HG02759 (cell line): Measurements from ENCODE around the gene OSR1.

Experiments used
- ATAC-seq: cut with Tn5 transposase; IDR thresholded peaks from one replicate; pipeline ENCODE4 v1.9.1; 2021; ENCODE audit warnings: mild to moderate bottlenecking, moderate library complexity; ENCODE audit not compliant: unreplicated experiment

Gene OSR1

GRCh38 chr2:19359456-19359855, 1.0 kb upstream of the OSR1 start:
- no peak for ATAC-seq

DNA sequence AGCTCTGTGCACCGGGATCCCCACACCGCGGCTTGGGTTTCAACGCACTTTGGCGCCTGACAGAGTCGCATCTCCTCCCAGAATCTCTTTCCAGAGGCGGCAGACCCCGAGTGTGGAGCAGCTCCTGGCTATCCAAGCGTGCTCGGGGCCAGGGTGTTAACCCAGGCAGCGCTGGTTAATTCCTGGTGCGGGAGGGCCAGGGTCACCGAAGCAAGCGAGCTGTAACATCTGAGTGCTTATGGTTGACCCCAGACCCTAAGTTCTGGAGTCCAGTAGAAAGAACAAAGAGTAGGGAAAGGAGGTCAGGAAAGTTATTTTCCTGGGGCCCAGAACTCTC, 566 bp upstream of the OSR1 start:
- ATAC-seq: no peak

DNA sequence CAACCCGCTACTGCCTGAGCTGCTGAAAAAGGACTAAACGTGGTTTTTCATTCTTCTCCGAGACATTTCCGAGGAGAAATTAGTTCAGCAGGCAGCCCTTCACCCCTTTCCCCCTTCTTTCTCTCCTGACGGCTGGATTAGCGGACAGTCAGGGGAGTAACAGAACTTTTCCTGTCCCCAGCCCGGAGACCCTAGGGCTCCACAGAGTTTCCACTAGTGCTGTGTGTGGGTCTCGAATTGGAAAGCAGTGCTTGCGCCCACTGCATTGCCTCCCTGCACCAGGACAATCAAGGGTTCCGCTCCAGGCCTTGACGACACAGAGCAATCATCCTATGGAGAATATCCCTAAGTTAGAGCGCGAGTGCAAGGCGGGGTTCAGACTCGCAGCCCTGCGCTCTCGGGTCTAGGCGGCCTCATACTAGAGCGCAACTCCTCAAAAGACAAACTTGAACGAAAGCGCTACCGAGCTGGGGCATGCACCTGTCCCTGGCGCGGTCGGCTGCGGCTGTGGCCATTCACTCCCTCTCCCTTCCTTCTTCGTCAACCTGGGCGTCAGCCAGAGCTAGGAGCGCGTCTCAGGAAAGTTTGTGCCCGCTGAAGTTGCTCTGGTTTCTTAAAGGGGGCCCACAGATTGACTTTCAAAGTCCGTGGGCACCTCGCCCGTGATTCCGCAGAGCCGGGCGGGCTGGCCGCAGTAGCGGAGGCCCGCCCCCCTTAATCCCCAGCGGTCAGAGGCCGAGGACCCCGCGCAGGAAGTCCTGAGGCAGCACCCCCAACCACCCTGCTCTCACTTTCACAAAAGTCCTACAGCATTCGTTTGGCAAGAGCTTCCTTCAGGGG, 801 bp downstream of the OSR1 start:
- ATAC-seq: no peak

- no peak for ATAC-seq
Measured at GRCh38 chr2:19356545-19357401, 1.6 kb downstream of the OSR1 start.

GRCh38 chr2:19355931-19356544, 2.4 kb downstream of the OSR1 start:
- ATAC-seq: no peak

DNA sequence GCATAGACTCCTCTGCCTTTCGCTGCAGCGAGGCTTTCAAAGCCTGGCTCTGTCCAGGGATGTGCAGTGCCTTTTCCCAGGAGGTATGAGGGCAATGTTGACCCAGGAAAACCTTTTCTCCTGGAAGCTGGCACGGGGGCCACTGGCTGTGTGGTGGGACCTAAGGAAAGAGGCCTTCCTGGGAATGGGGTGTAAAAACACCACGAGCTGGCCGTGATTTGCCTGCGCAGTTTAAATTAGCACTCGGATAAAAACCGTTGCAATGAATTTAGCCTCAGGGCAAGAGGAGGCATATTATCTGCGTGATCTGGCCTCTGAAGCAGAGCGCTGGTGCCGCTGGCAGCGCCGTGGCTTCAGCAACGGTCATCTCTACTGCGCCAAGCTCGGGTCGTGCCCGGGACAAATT, 3.0 kb downstream of the OSR1 start:
- ATAC-seq: no peak

GRCh38 chr2:19355014-19355405, 3.4 kb downstream of the OSR1 start:
- ATAC-seq: no peak

DNA sequence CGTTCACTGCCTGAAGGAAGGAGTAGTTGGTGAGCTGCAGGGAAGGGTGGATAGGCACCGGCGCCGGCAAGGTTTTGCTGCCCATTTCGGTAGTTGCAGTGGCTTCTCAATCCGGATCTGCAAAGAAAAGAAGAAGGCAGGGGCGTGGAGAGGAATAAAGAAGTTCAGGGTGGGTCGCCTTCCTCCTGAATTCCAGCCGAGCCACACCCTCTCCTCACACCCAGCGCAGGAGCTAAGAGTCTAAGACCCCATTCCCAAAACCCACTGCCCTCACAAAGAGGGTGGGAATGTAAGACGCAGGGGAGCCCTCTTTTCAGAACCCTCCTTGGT, 4.7 kb downstream of the OSR1 start:
- ATAC-seq: no peak

- no peak for ATAC-seq
Measured at GRCh38 chr2:19352946-19353720, 5.3 kb downstream of the OSR1 start.

GRCh38 chr2:19351899-19352697, 6.3 kb downstream of the OSR1 start:
- no peak for ATAC-seq

DNA sequence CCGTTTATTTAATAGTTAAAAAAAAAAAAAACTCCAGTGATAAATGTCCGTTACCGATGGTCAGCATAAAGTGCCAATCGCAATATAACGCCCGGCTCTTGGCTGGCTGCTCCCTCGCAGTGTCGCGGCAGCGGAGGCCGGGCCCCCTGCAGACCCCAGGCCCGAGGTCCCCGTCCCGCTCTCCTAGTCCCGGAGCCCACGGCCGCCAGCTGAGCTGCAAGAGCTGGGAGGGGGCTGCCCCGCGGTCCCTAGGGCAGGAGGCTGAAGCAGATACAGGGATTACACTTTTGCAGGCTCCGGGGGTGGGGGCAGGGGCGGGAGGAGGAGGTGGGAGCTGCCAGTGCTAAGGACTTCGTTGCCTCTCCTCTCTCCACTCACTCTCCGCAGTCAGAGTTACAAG, 6.9 kb downstream of the OSR1 start:
- no peak for ATAC-seq

DNA sequence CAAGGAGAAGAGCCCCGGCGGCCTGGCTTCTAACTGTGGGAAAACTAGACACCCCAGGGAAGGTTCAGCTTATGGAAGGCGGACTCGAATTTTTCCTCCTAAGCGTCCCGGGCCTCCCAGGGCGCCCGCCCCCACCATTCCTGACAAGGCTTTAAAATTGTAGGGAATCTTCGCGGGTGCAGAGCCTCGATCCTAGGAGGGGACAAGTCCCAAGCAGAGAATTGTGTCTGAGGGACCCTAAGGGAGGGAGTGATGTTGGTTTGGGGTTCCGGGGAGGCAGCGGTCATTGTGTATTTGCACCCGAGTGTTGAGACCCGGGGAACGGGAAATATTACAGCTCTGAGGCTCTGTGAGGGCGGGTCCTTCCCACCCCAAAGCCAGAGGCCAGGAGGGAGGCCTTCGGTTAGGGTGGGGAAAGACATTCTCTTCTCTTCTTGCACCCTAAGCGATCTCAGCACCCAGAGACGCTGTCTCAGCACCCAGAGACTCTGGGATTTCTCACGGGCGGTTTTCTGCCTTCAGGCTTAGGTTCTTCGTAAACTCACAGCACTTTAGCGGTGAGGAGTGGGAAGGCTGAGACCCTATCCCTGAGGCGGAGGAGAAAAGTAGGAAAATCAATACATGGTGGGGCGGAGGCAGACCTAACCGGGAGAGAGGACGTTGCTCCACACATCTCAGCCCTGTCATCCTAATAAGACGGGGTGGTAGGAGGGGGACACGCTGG, 7.6 kb downstream of the OSR1 start:
- no peak for ATAC-seq

DNA sequence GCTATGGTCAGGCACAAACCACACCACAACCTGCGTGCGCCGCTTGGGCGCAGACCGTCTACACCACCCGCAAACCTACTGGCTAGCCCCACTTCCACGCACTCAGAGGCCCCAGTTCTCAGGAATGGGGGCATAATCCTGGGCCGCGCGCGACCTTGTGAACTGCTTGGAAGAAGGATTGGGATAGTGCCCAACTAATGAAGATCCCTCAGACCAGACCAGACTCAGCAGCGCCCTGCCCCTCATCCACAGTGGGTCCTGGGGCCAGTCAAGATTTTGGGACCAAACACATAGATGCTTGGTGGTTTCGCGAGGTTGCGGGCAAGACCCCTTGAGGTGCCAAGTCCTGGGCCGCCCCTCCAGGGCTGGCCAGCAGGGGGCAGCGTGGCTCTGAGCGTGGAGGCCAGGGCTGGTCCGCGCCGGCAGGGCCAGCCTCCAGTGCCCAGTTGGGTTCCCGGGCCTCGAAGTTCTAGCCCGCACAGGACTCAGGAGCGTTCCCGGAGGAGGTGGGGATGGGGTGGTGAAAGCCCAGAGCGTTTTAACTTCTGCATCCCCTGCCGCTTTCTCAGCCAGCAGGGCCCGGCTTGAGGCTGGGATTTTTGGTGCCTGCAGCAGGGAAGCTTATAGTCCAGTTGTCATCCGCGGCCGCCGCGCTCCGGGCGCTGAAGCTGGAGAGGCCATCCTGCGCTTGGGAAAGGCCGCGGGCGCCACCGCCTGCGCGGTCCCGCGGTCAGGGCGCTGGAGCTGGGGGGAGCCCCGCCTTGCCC, 8.3 kb downstream of the OSR1 start:
- ATAC-seq: no peak

- ATAC-seq: no peak
Measured at GRCh38 chr2:19348692-19349091, 9.7 kb downstream of the OSR1 start.

GRCh38 chr2:19347619-19348562, 10.5 kb downstream of the OSR1 start:
- ATAC-seq: peak; percentile 90

DNA sequence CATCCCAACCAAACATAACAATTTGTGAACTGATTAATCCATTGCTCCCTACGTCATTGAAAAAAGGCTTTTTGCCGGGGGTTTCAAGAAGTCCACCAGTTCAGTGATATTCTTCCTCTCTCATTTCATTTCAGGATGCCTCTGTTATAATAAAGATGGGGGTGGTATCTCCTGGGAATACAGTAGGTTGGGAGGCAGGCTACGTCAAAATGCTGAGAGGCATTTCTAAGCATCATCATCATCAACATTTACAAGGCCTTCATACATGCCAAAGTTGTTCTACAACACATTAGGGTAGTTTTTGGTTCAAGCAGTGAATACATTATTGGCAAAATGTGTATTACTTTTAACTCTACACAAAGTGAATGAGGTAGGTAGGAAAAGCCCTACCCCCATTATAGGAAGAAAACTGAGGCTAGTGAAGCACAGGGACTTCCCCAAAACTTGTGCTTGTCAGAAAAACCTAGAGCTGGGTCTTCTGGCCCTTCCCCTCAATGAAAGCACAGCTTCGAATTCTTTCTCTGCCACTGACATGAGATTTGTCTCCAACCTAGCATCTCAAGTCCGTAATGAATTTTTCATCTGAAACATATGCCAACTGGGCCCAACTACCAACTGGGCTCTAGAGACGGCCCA, 11.3 kb downstream of the OSR1 start:
- peak; percentile 11 for ATAC-seq

- no peak for ATAC-seq
Measured at GRCh38 chr2:19337742-19338141, 20.7 kb downstream of the OSR1 start.
